Calu3 (cell line): ENCODE results near the gene TRMU. TPM values are rescaled to one million over a fixed set of nuclear protein-coding genes. Genes with fewer than 3 reads are reported as not detected.

Source experiments
- BruUV-seq: library from RNA; stranded (reverse); fragments of 400-500 nt; replicated peaks from 2 replicates; lab custom pipeline; 2021; lab: Mats Ljungman, UMichigan
- CTCF ChIA-PET: fragments of 300-600 bp; sonication (Branson Sonifier 250); formaldehyde crosslinking; loops from one replicate; lab custom pipeline; 2022; ENCODE audit warnings: antibody characterized with exemption; lab: Charles Lee
- DNase-seq: peaks from one replicate; pipeline ENCODE4 v3.0.0; 2022
- H3K27ac Mint-ChIP-seq: one replicate; pipeline ENCODE4 v1.8.0; 2022; ENCODE audit warnings: mixed read lengths; ENCODE audit not compliant: unreplicated experiment
- H3K27me3 Mint-ChIP-seq: one replicate; pipeline ENCODE4 v1.8.0; 2022; ENCODE audit warnings: mixed read lengths; ENCODE audit not compliant: unreplicated experiment
- H3K36me3 Mint-ChIP-seq: one replicate; pipeline ENCODE4 v1.8.0; 2022; ENCODE audit warnings: mild to moderate bottlenecking, moderate library complexity, mixed read lengths; ENCODE audit not compliant: insufficient read depth, unreplicated experiment
- H3K4me1 Mint-ChIP-seq: one replicate; pipeline ENCODE4 v1.8.0; 2022; ENCODE audit warnings: mild to moderate bottlenecking, low read depth, mixed read lengths; ENCODE audit not compliant: unreplicated experiment
- H3K4me3 Mint-ChIP-seq: one replicate; pipeline ENCODE4 v1.8.0; 2022; ENCODE audit warnings: mild to moderate bottlenecking, low read depth, moderate library complexity, mixed read lengths; ENCODE audit not compliant: unreplicated experiment
- H3K9me3 Mint-ChIP-seq: one replicate; pipeline ENCODE4 v1.8.0; 2022; ENCODE audit warnings: low read depth, mixed read lengths; ENCODE audit not compliant: unreplicated experiment
- intact Hi-C: fragments of 100-400 bp; cut with micrococcal nuclease; formaldehyde crosslinking; loops from one replicate; pipeline ENCODE4 v1.10.0; 2022; ENCODE audit not compliant: unreplicated experiment
- total RNA-seq: library from RNA; stranded (reverse); gene quantifications from 2 replicates; pipeline ENCODE4 v1.2.3, GENCODE V29; 2022
- TF ChIP-seq, protein P1 (sequence below): fragments of 200-600 bp; IDR thresholded peaks from one replicate; pipeline ENCODE4 v1.8.0; 2022; ENCODE audit warnings: antibody characterized with exemption; ENCODE audit not compliant: unreplicated experiment

The TRMU gene
- total RNA-seq, 1 experiment from 2014 or later: 79.6 TPM

DNA sequence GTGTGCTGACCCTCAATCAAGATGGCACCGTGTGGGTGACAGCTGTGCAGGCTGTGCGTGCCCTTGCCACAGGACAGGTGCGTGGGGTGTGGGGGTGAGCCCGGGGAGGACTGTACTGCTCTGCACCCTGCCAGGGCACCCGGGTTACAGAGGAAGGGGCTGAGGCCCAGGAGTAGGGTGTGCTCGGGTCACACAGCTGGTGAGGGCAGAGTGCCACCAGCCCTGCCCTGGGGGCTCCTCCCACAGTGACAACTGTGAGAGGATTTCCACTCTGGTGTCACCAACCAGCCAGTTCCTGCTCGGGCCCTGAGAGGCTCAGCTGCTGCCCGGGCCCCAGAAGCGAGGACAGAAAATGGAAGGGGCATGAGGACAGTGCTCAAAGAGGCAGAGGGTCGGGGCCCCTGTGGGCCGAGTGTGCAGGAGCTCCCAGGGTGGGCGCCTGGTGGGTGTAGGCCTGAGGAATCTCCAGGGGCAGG lies 20.5 kb downstream of the TRMU start:
- Mint-ChIP-seq H3K36me3 (peaks cover 72% of the 10 kb centered on the region), H3K4me1 (peaks cover 8% of the 10 kb centered on the region), H3K9me3 (no peaks in the 10 kb centered on the region), H3K27me3 (no peaks in the 10 kb centered on the region), H3K27ac (no peak overlapping the region), H3K4me3 (no peak overlapping the region)
- intact Hi-C loops: loop anchor here (5.0 kb wide), 1 partner anchor 36 kb away; no protein-coding TSS in a partner anchor
- BruUV-seq: no TSS peak
- no peak for DNase-seq
- CTCF ChIA-PET: interaction anchor here (0.9 to 1.2 kb wide), 3 partner anchors 12 to 186 kb away, joined by 4 to 7 read pairs (median 5); no protein-coding TSS in a partner anchor
- TF ChIP-seq, protein P1, sequence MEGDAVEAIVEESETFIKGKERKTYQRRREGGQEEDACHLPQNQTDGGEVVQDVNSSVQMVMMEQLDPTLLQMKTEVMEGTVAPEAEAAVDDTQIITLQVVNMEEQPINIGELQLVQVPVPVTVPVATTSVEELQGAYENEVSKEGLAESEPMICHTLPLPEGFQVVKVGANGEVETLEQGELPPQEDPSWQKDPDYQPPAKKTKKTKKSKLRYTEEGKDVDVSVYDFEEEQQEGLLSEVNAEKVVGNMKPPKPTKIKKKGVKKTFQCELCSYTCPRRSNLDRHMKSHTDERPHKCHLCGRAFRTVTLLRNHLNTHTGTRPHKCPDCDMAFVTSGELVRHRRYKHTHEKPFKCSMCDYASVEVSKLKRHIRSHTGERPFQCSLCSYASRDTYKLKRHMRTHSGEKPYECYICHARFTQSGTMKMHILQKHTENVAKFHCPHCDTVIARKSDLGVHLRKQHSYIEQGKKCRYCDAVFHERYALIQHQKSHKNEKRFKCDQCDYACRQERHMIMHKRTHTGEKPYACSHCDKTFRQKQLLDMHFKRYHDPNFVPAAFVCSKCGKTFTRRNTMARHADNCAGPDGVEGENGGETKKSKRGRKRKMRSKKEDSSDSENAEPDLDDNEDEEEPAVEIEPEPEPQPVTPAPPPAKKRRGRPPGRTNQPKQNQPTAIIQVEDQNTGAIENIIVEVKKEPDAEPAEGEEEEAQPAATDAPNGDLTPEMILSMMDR: no peak

GRCh38 chr22:46356496-46357480 lies 21.3 kb downstream of the TRMU start:
- intact Hi-C loops: loop anchor here (5.0 kb wide), 1 partner anchor 36 kb away; no protein-coding TSS in a partner anchor
- Mint-ChIP-seq H3K27me3 (no peaks in the 10 kb centered on the region), H3K27ac (peak overlapping the region; percentile 56), H3K4me3 (no peak overlapping the region), H3K4me1 (peaks cover 8% of the 10 kb centered on the region), H3K9me3 (no peaks in the 10 kb centered on the region), H3K36me3 (peaks cover 72% of the 10 kb centered on the region)
- TF ChIP-seq, protein P1: no peak
- CTCF ChIA-PET: interaction anchor here (1.0 kb wide), 1 partner anchor 11 kb away, joined by 4 read pairs; no protein-coding TSS in a partner anchor
- BruUV-seq: no TSS peak
- DNase-seq: no peak

GRCh38 chr22:46357711-46358520 lies 22.4 kb downstream of the TRMU start:
- TF ChIP-seq, protein P1: no peak
- Mint-ChIP-seq H3K4me1 (peaks cover 3% of the 10 kb centered on the region), H3K36me3 (peaks cover 72% of the 10 kb centered on the region), H3K4me3 (no peak overlapping the region), H3K27me3 (no peaks in the 10 kb centered on the region), H3K9me3 (no peaks in the 10 kb centered on the region), H3K27ac (peak overlapping the region; percentile 56)
- no TSS peak for BruUV-seq
- intact Hi-C loops: loop anchor here (5.0 kb wide), 1 partner anchor 34 kb away; no protein-coding TSS in a partner anchor
- CTCF ChIA-PET: interaction anchor here (1.4 kb wide), 1 partner anchor 10 kb away, joined by 3 read pairs; no protein-coding TSS in a partner anchor
- DNase-seq: no peak

DNA sequence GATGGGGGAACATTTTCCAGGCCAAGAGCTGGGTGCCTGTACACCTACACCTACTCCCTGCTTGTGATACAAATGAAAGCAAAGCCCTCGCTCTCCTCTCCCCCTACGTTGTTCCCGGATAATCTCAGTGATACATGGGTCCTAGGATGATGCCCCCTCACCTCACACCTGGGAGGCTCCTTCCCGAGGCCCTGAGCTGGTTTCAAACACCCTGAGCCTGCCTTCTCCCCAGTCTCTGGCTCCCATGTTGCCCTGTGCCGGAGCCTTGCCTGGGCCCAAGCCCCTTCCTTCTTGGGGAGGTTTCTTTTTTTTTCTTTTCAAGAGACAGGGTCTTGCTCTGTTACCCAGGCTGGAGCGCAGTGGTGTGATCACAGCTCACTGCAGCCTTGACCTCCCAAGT lies 23.3 kb downstream of the TRMU start:
- Mint-ChIP-seq H3K36me3 (peaks cover 69% of the 10 kb centered on the region), H3K4me1 (no peaks in the 10 kb centered on the region), H3K27ac (no peak overlapping the region), H3K9me3 (no peaks in the 10 kb centered on the region), H3K27me3 (no peaks in the 10 kb centered on the region), H3K4me3 (no peak overlapping the region)
- TF ChIP-seq, protein P1: no peak
- no TSS peak for BruUV-seq
- intact Hi-C loops: loop anchor here (5.0 kb wide), 1 partner anchor 34 kb away; no protein-coding TSS in a partner anchor
- DNase-seq: no peak
- CTCF ChIA-PET: interaction anchor here (1.4 kb wide), 1 partner anchor 9 kb away, joined by 3 read pairs; no protein-coding TSS in a partner anchor
